ENCODE results near the gene ZC3H13. TPM values are rescaled to one million over a fixed set of nuclear protein-coding genes. Genes with fewer than 3 reads are reported as not detected.

Gene ZC3H13
- total RNA-seq, 1 donor from 2014 or later = 30.2 TPM

- H3K27ac ChIP-seq = no peak overlapping the region
- H3K4me1 ChIP-seq = no peaks in the 10 kb centered on the region
- no peak for DNase-seq (ENCODE audit: extremely low spot score in 2 of 2)
- no peak overlapping the region for H3K4me3 ChIP-seq
- H3K36me3 ChIP-seq = peaks cover 0 to 16% of the 10 kb centered on the region in 2 donors
- intact Hi-C loops (cut with DNase I) = no loop called here
- no peaks in the 10 kb centered on the region for H3K27me3 ChIP-seq
- no peak for TF ChIP-seq CTCF (IDR thresholded peaks at IDR 0.05)
- H3K9me3 ChIP-seq = no peaks in the 10 kb centered on the region
Measured at GRCh38 chr13:45953082-45953481, 99.5 kb downstream of the ZC3H13 start.

- H3K27me3 ChIP-seq = no peaks in the 10 kb centered on the region
- H3K27ac ChIP-seq = no peak overlapping the region
- no peak overlapping the region for H3K4me3 ChIP-seq
- no peak for DNase-seq (ENCODE audit: extremely low spot score in 2 of 2)
- H3K9me3 ChIP-seq = no peaks in the 10 kb centered on the region
- intact Hi-C loops (cut with DNase I) = no loop called here
- no peak for TF ChIP-seq CTCF (IDR thresholded peaks at IDR 0.05)
- no peak for TF ChIP-seq POLR2AphosphoS5 (IDR thresholded peaks at IDR 0.05; ENCODE audit: insufficient read depth in 1 of 2, low read depth in 1 of 2)
- no peak for TF ChIP-seq POLR2A (IDR thresholded peaks at IDR 0.05)
- no peaks in the 10 kb centered on the region for H3K4me1 ChIP-seq
- H3K36me3 ChIP-seq = peaks cover 0 to 4% of the 10 kb centered on the region in 2 donors
Measured at GRCh38 chr13:45951724-45952123, 100.8 kb downstream of the ZC3H13 start.

- Histone ChIP-seq H3K27ac (no peak overlapping the region), H3K9me3 (no peaks in the 10 kb centered on the region), H3K4me1 (no peaks in the 10 kb centered on the region), H3K4me3 (no peak overlapping the region), H3K27me3 (no peaks in the 10 kb centered on the region), H3K36me3 (no peaks in the 10 kb centered on the region)
- intact Hi-C loops (cut with DNase I) = no loop called here
- no peak for DNase-seq (ENCODE audit: extremely low spot score in 2 of 2)
- TF ChIP-seq CTCF (IDR thresholded peaks at IDR 0.05) (no peak), POLR2A (IDR thresholded peaks at IDR 0.05) (no peak), POLR2AphosphoS5 (IDR thresholded peaks at IDR 0.05; ENCODE audit: insufficient read depth in 1 of 2, low read depth in 1 of 2) (no peak)
Measured at GRCh38 chr13:45951166-45951565, 101.4 kb downstream of the ZC3H13 start.

GRCh38 chr13:45950386-45951000 lies 102.1 kb downstream of the ZC3H13 start:
- H3K27ac ChIP-seq = no peak overlapping the region
- intact Hi-C loops (cut with DNase I) = no loop called here

More at GRCh38 chr13:45950386-45951000, 102.1 kb downstream of the ZC3H13 start:
- TF ChIP-seq CTCF (IDR thresholded peaks at IDR 0.05) (no peak), POLR2A (IDR thresholded peaks at IDR 0.05) (no peak), POLR2AphosphoS5 (IDR thresholded peaks at IDR 0.05; ENCODE audit: insufficient read depth in 1 of 2, low read depth in 1 of 2) (no peak)
- no peaks in the 10 kb centered on the region for H3K36me3 ChIP-seq
- no peak overlapping the region for H3K4me3 ChIP-seq
- H3K27me3 ChIP-seq = no peaks in the 10 kb centered on the region
- H3K4me1 ChIP-seq = no peaks in the 10 kb centered on the region
- H3K9me3 ChIP-seq = no peaks in the 10 kb centered on the region
- no peak for DNase-seq (ENCODE audit: extremely low spot score in 2 of 2)

All from vagina (tissue), 2 donors.